ENCODE data around the gene CMIP.

- no peak for TF ChIP-seq POLR2AphosphoS5 (IDR thresholded peaks at IDR 0.05)
- TF ChIP-seq CTCF (IDR thresholded peaks at IDR 0.05) = no peak
- TF ChIP-seq POLR2A (IDR thresholded peaks at IDR 0.05) = no peak
Measured at GRCh38 chr16:81436386-81436785, 8.2 kb upstream of the CMIP start.
